DND-41 (cell line): ENCODE measurements around the gene ESR2.

Experiments
- CTCF ChIP-seq: IDR thresholded peaks from 2 replicates; pipeline ENCODE4 v1.5.1; 2012; ENCODE audit warnings: borderline replicate concordance, low read length, moderate library complexity, mild to moderate bottlenecking; ENCODE audit not compliant: poor library complexity, severe bottlenecking; ENCODE audit errors: extremely low read depth
- EZH2 ChIP-seq: IDR thresholded peaks from 3 replicates; pipeline ENCODE4 v1.6.1; 2012; ENCODE audit warnings: borderline replicate concordance, low read depth, mild to moderate bottlenecking, moderate library complexity, low read length, inconsistent platforms; ENCODE audit not compliant: severe bottlenecking

- no peak for TF ChIP-seq CTCF
- no peak for TF ChIP-seq EZH2
Observed at GRCh38 chr14:64061115-64061514, 233.1 kb downstream of the ESR2 start.
